HG03108 (cell line): ENCODE results near the gene MTUS2.
A peak's percentile ranks its signal among the peaks of the same experiment; 100 is the strongest.

Experiments
- ATAC-seq: cut with Tn5 transposase; IDR thresholded peaks from one replicate; pipeline ENCODE4 v1.9.1; 2021; ENCODE audit warnings: moderate library complexity; ENCODE audit not compliant: unreplicated experiment

MTUS2 gene

DNA sequence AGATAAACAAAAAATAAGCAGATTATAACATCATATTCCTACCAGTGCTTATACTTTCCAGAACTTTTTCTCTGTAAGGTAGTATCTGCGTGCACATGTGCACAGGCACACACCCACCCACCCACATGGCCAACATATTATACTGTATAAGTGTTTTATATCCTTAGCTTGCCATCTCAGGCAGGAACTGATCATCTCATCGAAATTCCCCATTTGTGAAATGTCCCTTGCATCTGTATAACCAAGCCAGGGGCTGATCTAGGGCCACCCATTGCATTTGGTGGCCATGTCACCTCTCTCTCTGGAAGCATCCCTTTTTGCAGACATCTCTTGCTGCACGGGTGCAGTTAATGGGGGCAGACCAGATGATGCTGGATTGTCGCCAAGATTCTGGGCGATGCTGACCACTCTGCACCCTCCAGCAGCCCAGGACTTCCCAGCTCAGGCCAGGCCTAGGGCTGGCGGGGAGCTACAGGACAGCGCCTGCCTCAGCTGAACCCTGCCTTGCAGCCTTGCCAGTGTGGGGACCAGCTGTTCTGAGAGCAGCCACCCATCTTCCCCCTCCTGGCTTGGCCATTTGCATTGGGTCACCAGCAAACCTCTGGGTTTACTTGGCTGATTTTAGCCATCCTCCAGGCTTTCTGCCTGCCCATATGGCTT lies 679.5 kb downstream of the MTUS2 start:
- no peak for ATAC-seq

DNA sequence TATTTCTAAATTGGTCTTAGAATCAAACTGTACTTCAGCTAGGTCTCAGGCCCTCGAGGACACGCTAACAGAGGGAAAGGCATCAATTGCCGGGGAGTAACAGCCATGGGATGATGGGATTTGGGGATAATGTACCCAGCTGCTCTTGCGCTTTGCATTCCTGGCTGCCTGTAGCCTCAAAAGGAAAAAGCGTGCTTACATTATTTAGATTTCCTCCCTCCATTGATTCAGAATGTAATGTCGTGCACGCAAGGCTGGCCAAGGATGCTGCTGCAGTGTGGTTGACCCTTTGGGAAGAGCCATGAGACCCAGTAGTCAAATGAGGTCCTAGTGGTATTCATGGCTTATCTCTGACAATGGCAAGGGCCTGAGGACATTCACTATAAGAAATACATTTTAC lies 680.2 kb downstream of the MTUS2 start:
- no peak for ATAC-seq

DNA sequence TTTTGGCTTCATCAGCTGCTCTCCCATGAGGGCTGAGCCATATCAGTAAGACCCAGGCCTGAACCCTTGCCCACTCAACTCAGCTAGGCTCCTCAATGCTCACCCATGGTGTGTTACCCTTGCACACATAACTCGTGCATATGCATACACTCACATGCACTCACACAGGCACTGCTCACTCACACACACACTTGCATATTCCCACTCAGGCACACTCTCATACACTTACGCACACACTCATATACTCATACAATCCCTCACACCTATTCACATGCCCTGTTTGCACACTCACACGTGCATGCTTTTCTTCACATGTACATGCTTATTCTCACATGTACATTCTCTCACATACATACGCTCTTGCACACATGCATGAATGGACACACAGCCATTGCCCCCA lies 681.5 kb downstream of the MTUS2 start:
- ATAC-seq = no peak

DNA sequence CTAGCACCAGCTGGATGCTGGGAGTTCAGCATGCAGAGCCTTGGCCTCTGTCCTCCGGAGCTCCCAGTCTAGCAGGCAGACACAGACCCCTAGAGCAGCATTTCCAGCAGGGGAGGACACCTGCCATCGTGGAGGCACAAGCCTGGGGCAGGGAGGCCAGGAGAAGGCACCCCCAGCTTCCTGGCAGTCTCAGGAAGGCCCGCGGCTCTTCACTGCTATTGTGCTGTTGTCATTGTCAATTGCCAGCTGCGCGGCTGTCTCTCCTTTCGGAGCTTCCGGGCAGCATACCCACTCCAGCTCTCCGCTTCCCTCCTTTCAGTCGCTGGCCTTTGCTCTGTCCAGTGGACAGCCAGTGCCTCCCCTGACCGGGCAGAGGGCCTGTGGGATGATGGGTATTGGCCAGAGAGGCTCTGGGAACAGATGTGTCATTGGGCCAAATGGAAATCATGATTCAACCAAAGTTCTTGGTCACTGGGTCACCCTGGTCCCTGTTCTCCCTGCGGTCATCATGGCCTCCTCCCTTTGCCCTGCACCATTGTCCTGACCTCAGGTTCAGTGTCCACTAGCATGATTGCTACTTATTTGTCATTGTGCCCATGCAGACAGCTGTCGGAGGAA lies 682.4 kb downstream of the MTUS2 start:
- no peak for ATAC-seq

DNA sequence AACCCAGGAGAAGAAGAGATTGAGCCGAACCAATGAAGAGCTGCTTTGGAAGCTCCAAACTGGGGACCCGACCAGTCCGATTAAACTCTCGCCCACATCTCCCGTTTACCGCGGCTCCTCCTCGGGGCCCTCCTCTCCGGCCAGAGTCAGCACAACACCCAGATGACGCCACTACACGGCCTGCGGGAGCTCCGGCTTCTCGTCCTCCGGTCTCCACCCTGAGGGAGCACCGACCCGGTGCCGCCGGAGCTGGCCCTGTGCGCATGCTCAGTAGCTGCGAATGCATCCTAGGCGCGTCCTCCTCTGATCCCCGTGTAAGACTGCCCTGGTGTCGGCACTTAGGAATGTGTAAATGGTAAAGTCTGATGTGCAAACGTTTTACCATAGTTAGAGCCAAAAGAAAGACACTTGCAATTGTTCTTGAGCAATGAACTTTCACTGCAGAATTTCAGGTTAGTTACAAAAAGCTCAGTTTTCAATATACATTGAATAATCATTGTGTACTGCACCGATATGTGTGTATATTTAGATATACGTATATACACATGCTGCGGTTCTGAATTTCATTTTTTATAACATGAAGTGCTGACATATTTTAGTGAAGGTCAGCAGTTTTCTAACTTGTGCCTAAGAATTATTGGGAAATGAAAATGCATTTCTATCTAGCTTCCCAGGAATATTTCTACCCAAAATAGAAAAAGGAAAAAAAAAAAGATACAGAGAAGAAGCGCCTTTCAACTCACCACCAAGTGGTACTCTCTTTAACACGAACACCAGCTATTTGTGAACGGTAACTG lies 683.1 kb downstream of the MTUS2 start:
- ATAC-seq = no peak

DNA sequence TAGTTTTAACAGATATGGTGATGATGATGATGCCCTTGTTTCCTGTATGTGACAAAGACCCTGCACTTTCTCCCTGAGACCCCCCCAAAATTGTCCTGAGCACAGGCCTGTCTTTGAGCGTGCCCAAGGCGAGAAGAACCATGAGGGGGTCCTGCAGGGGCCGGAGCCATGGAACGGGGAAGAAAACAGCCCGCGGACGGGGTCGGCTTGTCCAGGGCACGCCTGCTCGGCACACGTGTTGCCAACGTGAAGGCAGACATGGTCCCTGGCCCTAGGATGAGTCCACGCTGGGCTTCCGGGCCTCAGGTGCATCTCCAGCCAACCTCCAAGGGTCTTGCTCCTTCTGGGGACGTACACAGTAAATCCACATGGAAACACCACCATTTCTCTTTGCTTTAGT lies 684.6 kb downstream of the MTUS2 start:
- ATAC-seq = no peak

DNA sequence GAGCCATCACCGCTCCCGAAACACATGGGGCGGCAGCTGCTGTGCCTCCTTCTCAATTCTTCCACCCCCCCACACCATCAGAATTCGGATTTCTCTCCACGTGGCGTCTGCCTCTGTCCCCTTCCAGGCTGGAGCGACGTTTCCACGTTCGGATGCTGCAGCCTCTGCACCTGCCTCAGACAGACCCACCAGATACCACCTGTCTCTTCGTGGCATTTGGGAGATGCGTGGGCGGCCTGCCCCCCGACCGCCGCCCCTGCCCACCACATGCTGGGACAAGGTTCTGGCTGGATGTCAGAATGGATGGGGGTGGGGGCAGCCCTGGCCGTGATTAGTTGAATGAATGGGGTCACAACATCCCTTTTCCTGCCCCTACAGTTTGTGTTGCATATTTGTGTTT lies 685.4 kb downstream of the MTUS2 start:
- ATAC-seq = no peak

DNA sequence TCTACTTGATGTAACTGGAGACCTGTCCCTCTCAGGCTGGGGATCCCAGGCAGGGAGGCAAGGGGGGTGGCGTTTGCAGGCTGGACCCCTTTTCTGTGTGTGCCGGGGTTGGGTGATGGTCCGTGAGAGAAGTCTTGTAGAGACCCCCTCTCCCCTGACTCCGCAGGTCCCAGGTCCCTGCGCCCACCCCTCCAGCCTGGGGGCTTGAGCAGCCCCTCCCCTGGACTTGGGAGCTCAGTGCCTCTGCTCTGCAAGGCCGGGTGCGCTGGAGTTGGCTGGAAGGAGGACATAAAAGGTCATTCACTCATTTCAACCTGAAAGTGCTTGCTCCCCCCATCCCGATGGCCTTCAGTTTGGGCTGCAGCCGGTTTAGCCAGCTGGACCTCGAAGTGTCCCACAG lies 685.8 kb downstream of the MTUS2 start:
- ATAC-seq = no peak

DNA sequence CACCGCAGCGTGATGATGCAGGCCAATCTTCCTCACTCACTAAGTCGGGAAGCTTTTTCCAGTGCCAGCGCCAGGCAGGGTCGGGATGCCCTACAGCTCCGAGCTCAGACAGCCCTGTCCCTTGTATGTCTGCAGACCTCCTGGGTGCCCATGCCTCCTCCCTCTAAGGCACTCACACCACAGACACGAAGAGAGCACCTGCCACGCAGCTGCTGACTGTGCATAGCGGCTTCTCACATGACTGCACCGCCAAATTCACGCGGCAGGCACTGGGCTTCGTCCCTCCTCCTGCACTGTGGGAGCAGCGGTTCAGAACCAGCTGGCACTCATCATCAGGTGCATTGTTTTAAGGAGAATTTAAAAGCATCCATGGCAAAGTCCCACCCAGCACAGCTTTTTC lies 687.2 kb downstream of the MTUS2 start:
- no peak for ATAC-seq

DNA sequence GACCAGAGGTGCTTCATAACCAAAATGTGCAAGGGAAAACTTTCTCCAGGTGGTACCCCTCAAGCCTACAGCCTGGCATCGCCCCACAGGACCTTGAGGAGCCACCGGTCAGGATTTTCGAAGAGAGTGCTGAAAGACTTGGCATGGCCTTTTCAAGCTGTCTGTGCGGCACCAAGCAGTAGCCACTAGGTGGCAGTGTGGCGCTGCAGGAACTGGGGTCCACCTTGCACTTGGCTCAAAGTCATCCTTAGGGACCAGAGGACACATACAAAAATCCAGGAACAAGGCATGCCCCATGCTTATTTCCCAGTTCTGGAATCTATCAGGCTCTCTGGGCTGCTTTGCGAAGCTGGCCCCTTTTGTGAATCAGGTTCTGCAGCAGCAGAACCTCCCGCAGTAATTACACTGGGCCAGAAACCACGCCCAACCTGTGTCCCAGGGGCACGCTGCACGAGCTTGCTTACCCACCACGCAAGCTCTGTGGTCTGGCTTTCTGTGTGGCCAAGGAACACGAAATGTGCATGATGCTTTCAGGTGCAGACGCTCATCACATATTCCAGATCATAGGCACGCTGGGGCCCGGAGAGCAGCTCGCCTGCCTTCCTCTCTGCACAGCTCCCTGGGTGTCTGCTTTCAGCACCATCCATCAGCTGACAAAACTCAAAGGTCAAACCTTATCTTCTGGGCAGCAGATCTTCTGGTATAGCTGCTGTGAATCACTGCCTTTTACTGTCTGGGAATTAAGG lies 688.2 kb downstream of the MTUS2 start:
- peak; percentile 83 for ATAC-seq

DNA sequence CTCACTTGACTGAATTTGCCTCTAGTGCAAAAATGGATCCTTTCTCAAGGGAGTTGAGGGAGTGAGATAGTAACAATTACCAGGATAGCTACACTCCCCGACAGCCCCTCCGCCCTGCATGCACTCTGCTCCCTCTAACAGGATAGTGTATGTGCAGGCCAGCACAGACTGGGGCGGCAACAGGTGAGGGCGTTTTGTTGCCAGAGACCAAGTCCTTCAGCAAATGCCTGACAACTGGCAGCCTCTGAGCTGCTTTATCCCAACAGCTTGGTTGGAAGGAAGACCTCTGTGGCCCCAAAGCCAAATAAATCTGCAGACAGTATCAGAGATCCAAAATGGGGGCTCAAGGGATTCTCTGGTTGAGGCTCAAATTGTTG lies 688.7 kb downstream of the MTUS2 start:
- no peak for ATAC-seq

DNA sequence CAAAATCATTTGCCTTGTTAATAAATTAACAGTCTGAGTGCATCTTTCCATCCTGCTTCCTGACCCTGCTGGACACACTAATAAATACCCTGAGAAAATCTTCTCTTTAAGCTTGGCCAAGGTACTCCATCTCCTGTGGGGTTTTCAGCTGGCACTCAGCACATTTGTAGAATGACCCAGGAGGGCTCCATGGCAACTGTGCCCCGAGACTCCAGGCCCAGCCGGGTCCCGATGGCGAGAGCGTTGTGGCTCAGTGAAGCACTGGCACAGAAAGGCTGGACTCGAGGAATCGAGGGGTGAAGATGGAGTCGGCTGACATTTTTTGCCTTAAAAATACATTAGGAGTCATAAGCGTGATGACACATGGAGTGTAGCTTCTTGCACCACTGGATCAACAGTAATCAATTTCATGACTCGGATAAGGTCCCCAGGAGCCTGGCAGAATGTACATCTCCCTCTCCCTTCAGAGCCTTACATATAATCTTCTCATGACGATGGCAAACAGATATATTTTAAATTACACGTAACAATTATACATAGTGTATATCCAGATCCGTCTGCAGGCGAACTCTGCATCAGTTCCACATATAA lies 690.0 kb downstream of the MTUS2 start:
- ATAC-seq = no peak

DNA sequence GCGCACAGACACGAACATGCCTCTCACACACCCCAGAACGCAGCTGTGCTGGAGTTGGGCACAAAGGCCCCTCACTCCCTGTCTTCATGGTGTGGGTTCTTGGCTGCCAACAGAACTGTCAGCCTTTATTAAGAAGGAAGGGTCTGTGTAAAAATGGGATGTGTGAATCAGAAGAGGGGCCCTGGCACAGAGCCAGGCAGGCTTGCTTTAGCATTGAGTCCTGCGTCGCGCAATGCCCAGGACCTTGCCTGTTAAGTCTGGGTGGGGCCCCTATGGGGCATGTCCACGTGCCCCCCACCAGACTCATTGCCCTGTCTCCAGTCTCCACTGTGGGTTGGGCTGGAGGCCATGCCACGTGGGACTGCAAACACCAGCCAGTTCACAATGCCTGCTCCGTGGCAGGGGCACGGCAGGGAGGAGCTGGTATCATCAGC lies 690.5 kb downstream of the MTUS2 start:
- no peak for ATAC-seq

DNA sequence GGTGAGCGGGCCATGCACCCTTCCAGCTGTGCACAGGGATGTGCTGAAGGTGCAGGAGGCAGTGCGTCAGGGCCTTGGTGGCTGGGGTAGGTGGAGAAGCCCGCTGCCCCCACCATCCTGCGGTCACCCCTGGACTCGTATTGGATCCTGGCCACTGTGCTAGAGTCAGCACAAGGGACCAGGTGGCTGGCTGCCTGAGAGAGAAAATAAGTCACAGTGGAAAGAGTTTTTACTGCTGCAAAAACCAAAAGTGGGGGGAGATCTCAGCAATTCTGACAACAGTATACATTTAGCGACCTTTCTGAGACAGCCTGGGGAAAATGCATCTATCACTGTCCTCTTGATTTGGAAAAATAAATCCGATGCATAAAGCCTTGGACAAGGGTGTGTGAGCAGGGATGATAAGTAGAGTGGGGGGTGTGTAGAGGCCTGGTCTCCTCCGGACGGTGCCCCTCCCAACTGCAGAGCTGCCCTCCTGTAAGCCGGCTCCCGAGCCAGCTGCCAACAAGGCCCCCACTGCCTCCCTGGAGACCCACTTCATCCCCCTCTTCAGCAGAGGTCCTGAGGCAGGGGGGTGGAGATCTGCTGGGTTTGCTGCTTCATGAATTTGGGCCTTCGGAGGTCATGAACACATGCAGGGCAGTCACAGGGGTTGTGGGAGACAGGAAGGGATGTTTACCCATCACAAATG lies 691.1 kb downstream of the MTUS2 start:
- no peak for ATAC-seq

DNA sequence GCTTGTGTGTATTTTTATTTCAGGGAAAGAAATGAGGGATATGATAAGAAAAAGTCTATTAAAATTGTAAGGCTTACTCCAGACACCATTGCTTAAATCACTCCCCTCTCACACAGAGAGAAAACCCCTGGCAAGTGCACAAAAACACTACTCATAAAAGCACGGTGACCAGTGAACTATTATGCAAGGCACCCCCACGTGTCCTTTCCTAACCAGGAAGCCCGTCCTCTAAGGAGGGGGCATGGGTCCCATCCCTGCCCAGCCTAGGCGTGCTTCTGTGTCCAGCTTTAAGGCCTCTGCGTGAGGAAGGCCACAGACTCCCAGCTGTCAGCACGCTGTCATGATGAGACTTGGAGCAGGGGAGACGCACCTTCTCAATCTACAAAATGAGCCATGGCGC lies 691.8 kb downstream of the MTUS2 start:
- no peak for ATAC-seq

DNA sequence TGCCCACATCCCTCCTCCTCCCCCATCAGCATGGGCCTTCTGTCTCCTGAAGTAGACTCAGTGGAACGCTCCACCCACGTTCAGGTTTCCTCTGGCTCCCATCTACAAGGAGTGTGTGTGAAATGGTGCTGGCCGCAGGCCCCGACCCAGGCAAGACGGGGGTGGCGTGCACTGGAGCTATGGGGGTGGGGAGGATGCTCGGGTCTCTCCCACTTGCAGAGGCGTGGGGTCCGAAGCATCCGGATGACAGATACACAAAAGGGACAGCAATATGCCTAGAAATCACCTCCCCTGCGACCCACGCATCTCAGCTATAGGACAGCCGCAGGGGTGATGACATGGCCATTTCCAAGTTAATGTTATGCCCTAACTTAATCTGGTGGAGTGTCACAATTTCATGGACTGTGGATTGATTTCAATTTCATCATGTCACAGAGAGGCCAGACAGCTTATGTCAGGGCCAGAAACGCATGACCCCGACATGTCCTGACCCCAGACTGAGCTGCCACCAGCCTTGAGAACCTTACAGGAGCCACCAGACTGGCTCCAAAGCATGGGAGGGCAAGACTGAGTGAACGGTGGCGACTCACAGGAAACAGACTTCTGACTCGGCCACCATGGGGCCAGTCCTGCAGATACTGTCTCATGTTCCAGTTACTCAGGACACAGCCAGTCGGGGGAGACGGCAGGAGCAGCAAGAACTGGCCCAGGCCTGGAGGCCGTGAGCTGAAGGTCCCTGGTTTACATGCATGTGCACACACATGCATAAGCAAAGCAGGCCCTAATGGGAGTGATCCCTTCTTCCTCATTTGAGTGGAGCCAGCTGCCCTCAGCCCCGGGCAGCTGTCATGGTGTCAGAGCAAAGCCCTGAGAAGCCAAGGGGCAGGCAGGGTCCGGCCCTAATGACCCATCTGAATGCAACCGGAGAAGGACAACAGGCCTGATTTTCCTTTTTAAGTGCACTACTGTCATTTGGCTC lies 693.2 kb downstream of the MTUS2 start:
- ATAC-seq = no peak

DNA sequence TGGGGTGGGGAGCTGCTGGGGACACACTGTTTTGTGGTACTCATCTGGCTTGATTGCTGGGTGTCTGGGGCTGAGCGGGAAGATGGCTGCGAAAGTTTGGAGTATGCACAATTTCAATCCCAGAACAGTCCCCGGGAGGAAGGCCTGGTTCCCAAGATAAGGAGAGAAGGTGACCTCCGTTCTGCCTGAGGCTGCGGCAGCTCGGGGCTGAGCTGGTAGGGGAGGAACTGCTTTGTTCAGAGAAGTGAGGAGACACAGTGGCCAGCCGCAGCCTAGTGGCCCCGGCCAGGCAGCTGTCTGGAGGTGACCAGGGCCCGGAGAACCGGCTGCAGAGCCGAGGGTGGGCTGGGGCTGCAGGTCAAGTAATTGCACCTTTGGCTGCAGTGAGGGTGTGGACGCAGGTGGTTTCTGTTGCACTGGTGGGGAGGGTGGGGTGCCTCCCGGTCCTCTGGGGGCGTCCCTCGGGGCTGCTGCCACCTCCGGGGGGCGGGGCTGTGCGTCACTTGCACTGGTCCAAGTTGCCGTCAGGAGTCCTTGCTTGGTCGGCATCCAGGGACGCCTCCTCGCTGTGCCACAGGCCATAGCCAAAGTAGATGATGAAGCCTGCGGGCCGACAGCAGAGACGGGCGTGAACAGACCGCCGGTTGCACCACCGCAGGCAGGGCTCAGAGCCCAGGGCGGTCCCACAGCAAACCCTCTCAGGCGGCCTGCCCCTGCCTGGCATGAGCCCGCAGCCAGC lies 694.0 kb downstream of the MTUS2 start:
- no peak for ATAC-seq

DNA sequence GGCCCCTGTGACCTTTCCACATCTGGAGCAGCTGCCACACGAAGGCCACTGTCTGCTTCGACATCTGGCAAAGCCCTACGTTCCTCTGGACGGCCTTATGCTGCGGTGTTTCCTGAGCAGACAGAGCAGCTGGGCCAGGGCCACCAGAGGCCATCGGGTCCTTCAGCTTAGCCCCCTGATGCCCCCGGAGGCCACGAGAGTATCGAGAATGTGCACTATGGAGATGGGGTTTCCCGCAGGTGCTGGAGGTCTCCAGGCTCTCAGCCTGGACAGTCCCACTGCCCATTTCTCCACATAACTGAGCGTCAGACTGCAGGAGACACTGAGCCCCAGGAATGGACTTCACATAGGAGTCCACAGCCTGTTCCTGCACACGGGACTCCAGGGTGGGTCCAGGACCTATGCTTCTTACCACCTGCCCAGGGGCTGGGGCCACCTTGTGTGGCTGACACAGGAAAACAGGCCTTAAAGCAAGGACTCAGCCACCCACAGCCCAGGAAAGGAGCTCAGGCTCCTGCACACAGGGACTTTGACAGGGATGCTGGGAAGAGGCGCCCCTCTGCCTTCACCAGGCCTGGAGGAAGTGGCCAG lies 694.7 kb downstream of the MTUS2 start:
- no peak for ATAC-seq
